ENCODE measurements around the gene CRX. TPM values are rescaled to one million over a fixed set of nuclear protein-coding genes. Genes with fewer than 3 reads are reported as not detected.
"Not testable (repeated sequence)": the region's sequence is repeated elsewhere in the genome, so short reads cannot be mapped to it uniquely, and the experiment has no call there.

CRX gene
- total and polyA plus RNA-seq, 2 donors (not counting 3 experiments of a cell fraction or from before 2014, with no cell fraction given), result not detected

GRCh38 chr19:47816270-47816669, 5.5 kb upstream of the CRX start:
- BruUV-seq (replicated peaks); H3K4me1 ChIP-seq (ENCODE audit: control insufficient read depth, extremely low read depth, insufficient read depth, low read length); H3K9me3 ChIP-seq (replicated peaks; ENCODE audit: control insufficient read depth, insufficient read depth, low read length); dilution Hi-C loops (cut with MboI; ENCODE audit: extremely low pct_ligation_motif_present, low sequenced_read_pairs); DNase-seq (ENCODE audit: low read depth, low spot score); H2AFZ ChIP-seq (ENCODE audit: low read depth, low read length); H3K4me2 ChIP-seq (ENCODE audit: insufficient read depth, low read length); H3K79me2 ChIP-seq (ENCODE audit: control insufficient read depth, insufficient read depth, low read length); H3K36me3 ChIP-seq (ENCODE audit: control insufficient read depth in 2 of 2, extremely low read depth in 1 of 2, insufficient read depth in 2 of 2, low read length in 2 of 2); H3K9me1 ChIP-seq (replicated peaks; ENCODE audit: control insufficient read depth, extremely low read depth, insufficient read depth, low read length); FAIRE-seq; H3K4me3 ChIP-seq (replicated peaks in 1 of 3; ENCODE audit: insufficient read depth in 1 of 3, low read depth in 1 of 3, low read length in 3 of 3); POLR2A ChIA-PET; H3K9ac ChIP-seq (replicated peaks; ENCODE audit: extremely low read depth, insufficient read depth, low read length); H4K20me1 ChIP-seq (replicated peaks; ENCODE audit: control insufficient read depth, extremely low read depth, insufficient read depth, low read length); intact Hi-C loops (cut with micrococcal nuclease); H3K27ac ChIP-seq (ENCODE audit: insufficient read depth, low read depth, low read length): not testable (repeated sequence)
- CTCF ChIA-PET, result interaction anchor here (0.6 to 3.1 kb wide), 7 partner anchors 9 to 103 kb away, joined by 3 to 11 read pairs (median 4); no protein-coding TSS in a partner anchor
- H3K27me3 ChIP-seq (ENCODE audit: control insufficient read depth in 2 of 2, insufficient read depth in 2 of 2, low read length in 2 of 2), result peaks cover 8 to 12% of the 10 kb centered on the region in 2 experiments

- H3K36me3 ChIP-seq (ENCODE audit: control insufficient read depth in 2 of 2, extremely low read depth in 1 of 2, insufficient read depth in 2 of 2, low read length in 2 of 2); H3K4me1 ChIP-seq (ENCODE audit: control insufficient read depth, extremely low read depth, insufficient read depth, low read length); H2AFZ ChIP-seq (ENCODE audit: low read depth, low read length); dilution Hi-C loops (cut with MboI; ENCODE audit: extremely low pct_ligation_motif_present, low sequenced_read_pairs); H3K9ac ChIP-seq (replicated peaks; ENCODE audit: extremely low read depth, insufficient read depth, low read length); DNase-seq (ENCODE audit: low read depth, low spot score); H3K79me2 ChIP-seq (ENCODE audit: control insufficient read depth, insufficient read depth, low read length); BruUV-seq (replicated peaks); H3K9me1 ChIP-seq (replicated peaks; ENCODE audit: control insufficient read depth, extremely low read depth, insufficient read depth, low read length); POLR2A ChIA-PET; FAIRE-seq; H3K4me2 ChIP-seq (ENCODE audit: insufficient read depth, low read length); H3K9me3 ChIP-seq (replicated peaks; ENCODE audit: control insufficient read depth, insufficient read depth, low read length); H3K4me3 ChIP-seq (replicated peaks in 1 of 3; ENCODE audit: insufficient read depth in 1 of 3, low read depth in 1 of 3, low read length in 3 of 3); H4K20me1 ChIP-seq (replicated peaks; ENCODE audit: control insufficient read depth, extremely low read depth, insufficient read depth, low read length); H3K27ac ChIP-seq (ENCODE audit: insufficient read depth, low read depth, low read length); intact Hi-C loops (cut with micrococcal nuclease): not testable (repeated sequence)
- peaks cover 8 to 16% of the 10 kb centered on the region in 2 experiments for H3K27me3 ChIP-seq (ENCODE audit: control insufficient read depth in 2 of 2, insufficient read depth in 2 of 2, low read length in 2 of 2)
- CTCF ChIA-PET, result interaction anchor here (3.1 kb wide), 1 partner anchor 45 kb away, joined by 11 read pairs; no protein-coding TSS in a partner anchor
Measured at GRCh38 chr19:47818221-47818620, 3.5 kb upstream of the CRX start.

GRCh38 chr19:47819858-47820257, 1.9 kb upstream of the CRX start:
- no peaks in the 10 kb centered on the region for H3K9me3 ChIP-seq (replicated peaks; ENCODE audit: control insufficient read depth, insufficient read depth, low read length)
- no peak for DNase-seq (ENCODE audit: low read depth, low spot score)
- intact Hi-C loops (cut with micrococcal nuclease), result no loop called here
- no peaks in the 10 kb centered on the region for H4K20me1 ChIP-seq (replicated peaks; ENCODE audit: control insufficient read depth, extremely low read depth, insufficient read depth, low read length)
- H3K27ac ChIP-seq (ENCODE audit: insufficient read depth, low read depth, low read length), result no peak overlapping the region
- H3K27me3 ChIP-seq (ENCODE audit: control insufficient read depth in 2 of 2, insufficient read depth in 2 of 2, low read length in 2 of 2), result peaks cover 8 to 16% of the 10 kb centered on the region in 2 experiments
- no peak for FAIRE-seq
- H3K9ac ChIP-seq (replicated peaks; ENCODE audit: extremely low read depth, insufficient read depth, low read length), result no peak overlapping the region
- TF ChIP-seq POLR2A (IDR thresholded peaks at IDR 0.05; ENCODE audit: low read depth, low read length) (no peak), POLR2AphosphoS5 (IDR thresholded peaks at IDR 0.05; ENCODE audit: insufficient read depth, low read depth, low read length) (no peak), MYC (IDR thresholded peaks at IDR 0.05; ENCODE audit: low read depth, low read length) (no peak), JUN (IDR thresholded peaks at IDR 0.05; ENCODE audit: borderline replicate concordance, insufficient read depth, insufficient read length, low read depth) (no peak), EZH2 (IDR thresholded peaks at IDR 0.05; ENCODE audit: borderline replicate concordance, low read depth, low read length, severe bottlenecking) (no peak), GATA2 (IDR thresholded peaks at IDR 0.05; ENCODE audit: insufficient read depth, insufficient read length, low read depth, low read length) (no peak), FOS (IDR thresholded peaks at IDR 0.05; ENCODE audit: borderline replicate concordance, insufficient read depth, low read length) (no peak)
- TF ChIP-seq, protein P1, sequence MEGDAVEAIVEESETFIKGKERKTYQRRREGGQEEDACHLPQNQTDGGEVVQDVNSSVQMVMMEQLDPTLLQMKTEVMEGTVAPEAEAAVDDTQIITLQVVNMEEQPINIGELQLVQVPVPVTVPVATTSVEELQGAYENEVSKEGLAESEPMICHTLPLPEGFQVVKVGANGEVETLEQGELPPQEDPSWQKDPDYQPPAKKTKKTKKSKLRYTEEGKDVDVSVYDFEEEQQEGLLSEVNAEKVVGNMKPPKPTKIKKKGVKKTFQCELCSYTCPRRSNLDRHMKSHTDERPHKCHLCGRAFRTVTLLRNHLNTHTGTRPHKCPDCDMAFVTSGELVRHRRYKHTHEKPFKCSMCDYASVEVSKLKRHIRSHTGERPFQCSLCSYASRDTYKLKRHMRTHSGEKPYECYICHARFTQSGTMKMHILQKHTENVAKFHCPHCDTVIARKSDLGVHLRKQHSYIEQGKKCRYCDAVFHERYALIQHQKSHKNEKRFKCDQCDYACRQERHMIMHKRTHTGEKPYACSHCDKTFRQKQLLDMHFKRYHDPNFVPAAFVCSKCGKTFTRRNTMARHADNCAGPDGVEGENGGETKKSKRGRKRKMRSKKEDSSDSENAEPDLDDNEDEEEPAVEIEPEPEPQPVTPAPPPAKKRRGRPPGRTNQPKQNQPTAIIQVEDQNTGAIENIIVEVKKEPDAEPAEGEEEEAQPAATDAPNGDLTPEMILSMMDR (IDR thresholded peaks at IDR 0.05; ENCODE audit: extremely low read depth in 1 of 2, insufficient read depth in 1 of 2, low read depth in 1 of 2, low read length in 2 of 2), result no peak
- TF ChIP-seq, protein P2, sequence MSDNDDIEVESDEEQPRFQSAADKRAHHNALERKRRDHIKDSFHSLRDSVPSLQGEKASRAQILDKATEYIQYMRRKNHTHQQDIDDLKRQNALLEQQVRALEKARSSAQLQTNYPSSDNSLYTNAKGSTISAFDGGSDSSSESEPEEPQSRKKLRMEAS (IDR thresholded peaks at IDR 0.05; ENCODE audit: insufficient read depth, insufficient read length), result no peak
- no peaks in the 10 kb centered on the region for H3K79me2 ChIP-seq (ENCODE audit: control insufficient read depth, insufficient read depth, low read length)
- dilution Hi-C loops (cut with MboI; ENCODE audit: extremely low pct_ligation_motif_present, low sequenced_read_pairs), result no loop called here
- H3K4me1 ChIP-seq (ENCODE audit: control insufficient read depth, extremely low read depth, insufficient read depth, low read length), result no peaks in the 10 kb centered on the region
- H3K4me3 ChIP-seq (replicated peaks in 1 of 3; ENCODE audit: insufficient read depth in 1 of 3, low read depth in 1 of 3, low read length in 3 of 3), result no peak overlapping the region
- ChIA-PET POLR2A (no interaction called here), CTCF (interaction anchor here (1.6 kb wide), 1 partner anchor 49 kb away, joined by 5 read pairs; no protein-coding TSS in a partner anchor)
- no peaks in the 10 kb centered on the region for H3K9me1 ChIP-seq (replicated peaks; ENCODE audit: control insufficient read depth, extremely low read depth, insufficient read depth, low read length)
- no peaks in the 10 kb centered on the region for H3K36me3 ChIP-seq (ENCODE audit: control insufficient read depth in 2 of 2, extremely low read depth in 1 of 2, insufficient read depth in 2 of 2, low read length in 2 of 2)
- BruUV-seq (replicated peaks), result no TSS peak
- H3K4me2 ChIP-seq (ENCODE audit: insufficient read depth, low read length), result no peak overlapping the region
- H2AFZ ChIP-seq (ENCODE audit: low read depth, low read length), result no peak overlapping the region
